SIG-M5 (cell line): ENCODE data around the gene SPG7.
A peak's percentile ranks its signal among the peaks of the same experiment; 100 is the strongest.

Experiments used
- DNase-seq: peaks from one replicate; lab custom pipeline; 2025; lab: John Stamatoyannopoulos, UW

SPG7 gene

DNA sequence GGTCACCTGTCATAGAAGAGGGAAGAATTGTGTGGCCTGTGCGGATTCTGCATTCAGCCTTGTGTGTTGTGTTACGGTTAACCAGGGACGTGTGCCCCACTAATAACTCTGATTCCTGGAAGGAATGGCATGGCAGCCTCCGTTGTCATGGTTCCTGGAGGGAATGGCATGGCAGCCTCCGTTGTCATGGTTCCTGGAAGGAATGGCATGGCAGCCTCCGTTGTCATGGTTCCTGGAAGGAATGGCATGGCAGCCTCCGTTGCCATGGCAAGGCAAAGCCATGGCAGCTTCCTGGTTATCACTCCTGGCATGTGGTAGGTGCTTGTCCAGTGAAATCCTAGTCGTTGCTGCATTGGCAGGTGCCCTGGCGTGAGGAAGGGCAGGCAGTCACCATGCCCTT, 8.9 kb downstream of the SPG7 start:
- DNase-seq = no peak

DNA sequence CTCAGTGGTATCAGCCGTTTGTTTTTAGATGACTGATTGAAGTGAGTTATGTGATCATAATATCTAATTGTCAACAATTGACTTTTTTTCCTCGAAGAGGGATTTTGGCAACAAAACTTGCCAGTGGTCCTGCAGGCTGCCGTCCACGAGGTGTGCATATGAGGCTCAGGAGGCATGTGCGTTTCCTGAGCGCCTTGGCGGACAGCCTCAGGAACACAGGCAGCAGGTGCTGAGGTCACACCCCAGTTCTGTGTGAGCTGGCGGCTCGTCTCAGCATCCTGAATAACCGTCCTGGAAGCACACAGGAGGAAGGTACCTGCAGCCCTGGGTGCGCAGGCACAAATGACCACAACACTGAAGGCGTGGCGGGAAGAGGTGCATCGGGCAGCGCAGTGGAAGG, 11.7 kb downstream of the SPG7 start:
- DNase-seq = no peak

DNA sequence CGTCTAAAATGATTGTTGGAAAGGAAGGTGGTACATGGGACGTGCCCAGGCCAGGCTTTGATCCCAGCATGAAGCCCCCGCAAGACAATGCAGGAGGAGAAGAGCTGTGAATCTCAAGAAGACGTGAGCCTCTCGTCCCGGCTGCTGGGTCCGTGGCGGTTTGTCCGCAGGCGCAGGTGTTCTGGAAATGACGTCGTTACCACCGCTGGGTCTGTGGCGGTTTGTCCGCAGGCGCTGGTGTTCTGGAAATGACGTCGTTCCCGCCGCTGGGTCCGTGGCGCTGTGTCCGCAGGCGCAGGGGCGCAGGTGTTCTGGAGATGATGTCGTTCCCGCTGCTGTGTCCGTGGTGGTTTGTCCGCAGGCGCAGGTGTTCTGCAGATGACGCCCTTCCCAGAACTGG, 14.1 kb downstream of the SPG7 start:
- DNase-seq = no peak

DNA sequence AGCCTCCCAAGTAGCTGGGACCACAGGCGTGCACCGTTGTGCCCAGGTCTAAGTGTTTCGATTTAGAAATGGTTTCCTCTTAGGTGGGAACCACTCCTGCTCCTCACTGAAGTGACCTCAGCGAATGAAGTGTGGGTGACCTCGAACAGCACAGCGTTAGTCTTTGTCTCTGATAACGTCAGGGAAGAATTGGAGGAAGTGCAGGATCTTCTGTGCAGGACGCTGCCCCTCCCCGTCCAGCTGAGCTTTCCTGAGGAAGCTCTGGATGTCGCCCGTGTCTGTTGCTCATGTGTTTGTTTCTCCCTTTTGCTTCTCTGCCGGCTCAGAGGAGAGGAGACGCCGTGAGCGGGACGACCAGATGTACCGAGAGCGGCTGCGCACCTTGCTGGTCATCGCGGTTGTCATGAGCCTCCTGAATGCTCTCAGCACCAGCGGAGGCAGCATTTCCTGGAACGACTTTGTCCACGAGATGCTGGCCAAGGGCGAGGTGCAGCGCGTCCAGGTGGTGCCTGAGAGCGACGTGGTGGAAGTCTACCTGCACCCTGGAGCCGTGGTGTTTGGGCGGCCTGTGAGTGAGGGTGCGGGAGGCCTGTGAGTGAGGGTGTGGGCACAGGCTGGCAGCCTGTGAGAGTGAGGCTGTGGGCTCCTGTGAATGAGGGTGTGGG, 15.6 kb downstream of the SPG7 start:
- no peak for DNase-seq

DNA sequence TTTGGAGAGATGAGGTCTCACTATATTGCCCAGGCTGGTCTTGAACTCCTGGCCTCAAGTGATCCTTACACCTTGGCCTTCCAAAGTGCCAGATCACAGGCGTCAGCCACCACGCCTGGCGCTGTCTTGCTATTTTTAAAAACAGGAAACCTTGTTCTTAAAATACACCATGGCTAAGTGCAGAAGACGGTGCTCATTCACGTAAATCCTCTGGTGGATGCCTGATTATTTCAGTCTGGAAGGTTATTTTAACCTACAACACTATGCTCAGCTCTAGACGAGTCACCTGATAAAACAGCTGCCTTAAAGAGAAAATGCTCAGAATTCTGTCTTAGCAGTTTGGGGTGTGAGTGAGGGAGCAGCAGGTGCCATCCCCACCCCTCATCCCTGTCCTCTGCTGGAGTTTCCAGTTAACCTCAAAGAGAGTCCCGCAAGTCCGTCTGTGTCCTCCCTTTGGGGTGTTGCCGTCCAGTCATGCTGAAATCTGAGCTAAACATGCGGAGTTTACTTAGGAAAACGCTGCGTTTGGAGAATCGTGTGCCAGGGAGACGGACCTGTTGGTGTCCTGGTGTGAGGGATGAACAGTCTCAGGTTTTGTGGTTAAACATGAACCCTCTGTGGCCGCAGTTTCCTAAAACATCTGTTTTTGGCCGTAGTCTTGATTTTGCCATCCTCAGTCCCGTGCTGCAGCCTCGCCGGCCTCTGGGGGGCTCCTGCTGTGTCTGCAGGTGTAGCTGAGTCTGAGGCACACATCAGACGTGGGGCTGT, 17.1 kb downstream of the SPG7 start:
- no peak for DNase-seq

DNA sequence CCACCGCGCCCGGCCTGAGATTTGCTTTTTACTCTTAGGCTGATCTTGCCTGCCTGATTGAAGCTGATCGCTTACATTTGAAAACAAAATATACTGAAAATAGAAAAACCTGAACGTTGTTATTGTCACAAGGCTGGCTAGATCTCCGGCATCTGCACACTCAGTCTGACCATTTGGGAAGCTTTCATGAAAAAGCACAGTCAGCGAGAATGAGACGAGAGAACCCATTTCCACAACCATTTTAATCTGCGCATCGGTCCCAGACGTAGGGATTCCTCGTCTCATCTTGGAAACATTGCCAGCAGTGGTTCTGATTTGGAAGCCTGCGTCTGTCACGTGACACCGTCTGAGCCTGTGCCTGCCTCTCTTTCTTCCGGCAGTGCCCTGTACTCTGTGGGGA, 20.9 kb downstream of the SPG7 start:
- no peak for DNase-seq

DNA sequence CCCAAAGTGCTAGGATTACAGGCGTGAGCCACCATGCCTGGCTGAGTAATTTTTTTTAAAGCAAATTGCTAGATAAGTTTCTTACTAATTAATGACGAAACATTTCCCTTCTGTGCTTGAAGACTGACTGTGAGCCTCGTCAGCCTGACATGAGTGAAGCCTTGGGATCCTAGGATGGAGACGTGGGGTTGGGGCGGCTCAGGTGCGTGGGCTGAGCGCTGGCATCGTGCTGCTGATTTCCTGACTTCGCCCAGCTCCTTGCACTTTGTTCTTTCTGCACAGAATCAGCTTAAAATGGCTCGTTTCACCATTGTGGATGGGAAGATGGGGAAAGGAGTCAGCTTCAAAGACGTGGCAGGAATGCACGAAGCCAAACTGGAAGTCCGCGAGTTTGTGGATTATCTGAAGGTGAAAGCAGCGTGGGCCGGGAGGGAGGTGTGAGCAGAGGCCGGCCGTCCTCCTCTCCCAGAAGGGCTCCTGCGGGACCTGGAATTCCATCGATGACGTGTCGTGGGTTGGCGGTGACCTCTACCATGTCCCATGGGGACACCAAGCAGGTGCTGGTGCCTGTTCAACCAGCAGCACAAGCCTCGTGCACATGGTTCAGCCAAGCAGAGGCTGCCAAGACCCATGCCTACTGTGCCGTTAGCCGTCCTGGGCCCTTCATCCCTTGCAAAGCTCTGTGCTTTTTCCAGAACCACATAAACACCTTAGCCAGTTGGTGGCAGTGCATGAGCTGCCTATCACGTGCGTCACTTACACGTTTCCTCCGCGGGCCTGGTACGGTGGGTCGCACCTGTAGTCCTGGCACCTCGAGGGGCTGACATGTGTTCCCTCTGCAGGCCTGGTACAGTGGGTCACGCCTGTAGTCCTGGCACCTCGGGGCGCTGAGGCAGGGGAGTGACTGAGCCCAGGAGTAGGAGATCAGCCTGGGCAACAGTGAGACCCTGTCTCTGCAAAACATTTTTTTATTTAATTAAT, 22.5 kb downstream of the SPG7 start:
- DNase-seq = no peak

DNA sequence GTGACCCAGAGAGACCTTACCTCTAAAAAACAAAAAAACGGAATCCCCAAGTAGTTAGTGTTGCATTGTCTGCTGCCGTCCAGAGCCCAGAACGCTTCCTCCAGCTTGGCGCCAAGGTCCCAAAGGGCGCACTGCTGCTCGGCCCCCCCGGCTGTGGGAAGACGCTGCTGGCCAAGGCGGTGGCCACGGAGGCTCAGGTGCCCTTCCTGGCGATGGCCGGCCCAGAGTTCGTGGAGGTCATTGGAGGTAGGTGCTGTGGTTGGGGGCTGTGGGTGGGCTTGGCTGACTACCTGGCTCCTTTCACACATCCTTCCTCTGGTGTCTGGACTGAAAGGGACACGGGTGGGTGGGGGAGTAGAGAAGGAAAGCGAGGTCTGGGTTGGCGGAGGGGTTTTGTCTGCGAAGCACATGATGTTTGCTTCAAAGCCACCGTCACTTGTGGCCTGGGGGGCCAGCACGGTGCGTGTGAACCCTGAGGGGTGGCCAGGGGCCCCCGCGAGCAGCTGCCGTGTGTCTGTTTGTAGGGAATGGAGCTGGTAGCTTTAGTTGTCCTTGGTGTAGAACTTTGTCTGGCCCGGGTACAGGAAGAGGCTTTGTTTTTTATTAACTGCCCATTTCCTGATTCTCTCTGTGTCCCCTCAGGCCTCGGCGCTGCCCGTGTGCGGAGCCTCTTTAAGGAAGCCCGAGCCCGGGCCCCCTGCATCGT, 23.8 kb downstream of the SPG7 start:
- DNase-seq = no peak

DNA sequence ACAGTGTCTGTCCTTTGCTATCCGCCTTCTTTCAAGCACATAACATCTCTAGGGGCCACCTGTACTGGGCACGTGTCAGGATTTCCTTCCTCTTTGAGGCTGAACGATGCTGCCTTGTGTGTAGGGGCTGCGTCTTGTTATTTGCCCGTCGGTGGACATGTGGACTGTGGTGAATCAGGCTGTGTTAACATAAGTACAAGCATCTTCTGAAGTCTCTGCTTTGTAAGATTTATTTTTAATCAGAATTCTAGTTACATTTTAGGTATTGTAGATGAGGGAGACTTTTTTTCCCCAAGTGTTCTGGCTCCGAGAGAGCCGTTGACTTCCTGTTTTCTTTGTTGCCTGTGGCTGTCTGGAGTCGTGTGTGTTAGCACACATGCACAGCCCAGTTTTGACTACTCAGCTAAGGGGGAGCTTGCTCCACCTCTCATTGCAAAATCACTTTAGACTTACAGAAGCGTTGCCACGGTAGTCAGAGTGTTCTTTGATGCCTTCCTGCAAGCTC, 26.1 kb downstream of the SPG7 start:
- peak; percentile 88 for DNase-seq

DNA sequence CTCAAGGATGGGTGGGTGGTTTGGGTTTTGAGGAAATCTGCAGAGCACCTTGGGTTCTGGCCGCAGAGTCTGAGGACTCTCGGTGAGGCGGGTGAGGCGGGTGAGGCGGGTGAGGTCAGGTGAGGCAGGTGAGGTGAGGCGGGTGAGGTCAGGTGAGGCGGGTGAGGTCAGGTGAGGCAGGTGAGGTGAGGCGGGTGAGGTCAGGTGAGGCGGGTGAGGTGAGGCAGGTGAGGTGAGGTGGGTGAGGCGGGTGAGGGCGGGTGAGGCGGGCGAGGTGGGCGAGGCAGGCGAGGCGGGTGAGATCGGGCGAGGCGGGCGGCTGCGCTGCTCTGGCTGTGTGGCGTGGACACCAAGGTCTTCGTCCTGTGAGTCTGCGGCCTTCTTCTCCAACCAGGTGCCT, 28.2 kb downstream of the SPG7 start:
- no peak for DNase-seq

DNA sequence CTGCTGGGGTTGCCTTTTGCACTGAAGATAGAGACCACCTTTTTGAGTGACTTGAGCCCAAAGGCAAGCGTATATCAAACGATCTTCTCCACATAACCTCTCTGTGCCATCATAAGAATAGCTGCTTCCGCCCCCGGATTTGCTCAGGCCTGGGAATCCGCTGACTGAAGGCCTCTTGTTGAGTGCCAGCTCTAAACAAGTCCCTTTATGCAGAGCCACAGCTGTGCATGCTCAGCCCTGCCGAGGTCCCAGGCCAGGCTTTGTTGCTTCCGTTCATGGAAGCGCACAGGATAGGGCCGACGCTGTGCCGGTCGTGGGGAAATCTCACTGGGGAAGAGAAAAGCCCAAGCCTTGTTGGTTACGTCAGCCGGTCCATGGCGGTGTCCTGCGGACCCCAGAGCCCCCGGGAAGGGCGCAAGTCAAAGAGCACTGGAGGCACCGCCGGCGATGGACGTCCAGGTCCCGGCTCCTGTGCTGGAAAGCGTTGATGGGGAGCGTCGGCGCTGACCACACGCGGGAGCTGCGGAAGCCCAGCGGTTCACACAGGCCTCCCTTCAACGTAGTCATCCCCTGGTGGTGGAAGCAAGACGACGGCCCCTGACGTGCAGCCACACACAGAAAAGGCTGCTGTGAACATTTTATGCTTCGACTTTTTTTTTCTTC, 28.8 kb downstream of the SPG7 start:
- no peak for DNase-seq

DNA sequence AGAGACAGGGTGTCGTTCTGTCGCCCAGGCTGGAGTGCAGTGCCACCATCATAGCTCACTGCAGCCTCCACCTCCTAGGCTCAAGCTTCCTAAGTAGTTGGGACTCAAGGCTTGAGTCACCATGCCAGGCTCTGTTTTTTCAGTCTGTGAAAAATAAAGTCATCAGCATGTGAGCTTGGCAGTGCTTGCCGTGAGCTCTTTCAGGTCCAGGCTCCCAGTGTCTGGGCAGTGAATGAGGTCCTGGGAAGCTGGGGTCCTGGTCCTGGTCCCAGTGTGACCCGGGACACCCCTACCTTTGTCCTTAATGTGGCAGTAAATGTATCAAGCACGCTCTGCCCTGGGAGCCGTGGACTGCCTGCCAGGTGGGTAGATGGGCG, 29.3 kb downstream of the SPG7 start:
- no peak for DNase-seq

DNA sequence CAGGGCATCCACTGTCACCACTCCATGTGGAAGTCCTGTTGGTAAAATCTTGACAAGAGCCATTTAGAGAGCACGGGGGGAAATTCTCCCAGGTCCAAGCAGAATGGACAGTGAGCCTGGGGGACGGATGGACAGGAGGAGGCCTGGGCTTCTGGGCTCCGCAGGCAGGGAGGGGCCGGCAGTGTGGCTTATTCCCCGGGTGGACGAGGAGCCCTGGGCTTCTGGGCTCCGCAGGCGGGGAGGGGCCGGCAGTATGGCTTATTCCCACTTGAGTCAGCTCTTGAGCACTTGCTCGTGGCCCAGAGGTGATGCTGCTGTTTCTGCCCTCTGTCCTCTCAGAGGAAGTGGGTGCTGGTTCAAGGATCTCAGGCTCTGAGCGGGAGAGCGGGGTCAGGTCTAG, 30.1 kb downstream of the SPG7 start:
- DNase-seq = no peak

DNA sequence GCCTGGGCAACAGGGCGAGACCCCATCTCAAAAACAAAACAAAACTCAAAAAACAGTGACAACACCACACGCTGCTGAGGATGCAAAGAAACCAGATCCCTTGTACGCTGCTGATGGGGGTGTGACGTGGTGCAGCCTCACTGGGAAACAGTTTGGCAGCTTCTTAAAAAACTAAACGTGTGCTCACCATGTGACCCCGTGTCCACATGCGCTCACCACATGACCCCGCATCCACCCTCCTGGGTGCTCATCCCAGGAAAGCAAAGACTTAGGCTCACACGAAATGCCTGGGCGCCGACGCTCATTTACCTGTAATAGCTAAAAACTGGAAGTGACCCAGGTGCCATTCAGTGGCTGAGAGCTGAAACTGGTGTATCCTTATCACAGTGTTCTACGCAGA, 32.4 kb downstream of the SPG7 start:
- no peak for DNase-seq

DNA sequence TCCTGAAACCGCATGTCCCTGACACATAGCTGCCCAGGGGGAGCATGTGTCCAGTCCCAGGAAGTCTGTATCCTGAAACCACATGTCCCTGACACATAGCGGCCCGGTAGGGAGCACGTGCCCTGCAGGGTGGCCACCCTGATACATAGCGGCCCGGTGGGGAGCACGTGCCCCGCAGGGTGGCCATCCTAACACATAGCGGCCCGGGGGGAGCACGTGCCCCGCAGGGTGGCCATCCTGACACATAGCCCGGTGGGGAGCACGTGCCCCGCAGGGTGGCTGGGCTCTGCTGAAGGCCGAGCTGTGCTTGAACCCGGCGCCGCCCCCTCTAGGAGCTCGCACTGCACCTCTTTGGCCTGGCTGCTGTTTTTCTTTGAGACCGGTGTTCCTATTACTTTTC, 33.6 kb downstream of the SPG7 start:
- no peak for DNase-seq

DNA sequence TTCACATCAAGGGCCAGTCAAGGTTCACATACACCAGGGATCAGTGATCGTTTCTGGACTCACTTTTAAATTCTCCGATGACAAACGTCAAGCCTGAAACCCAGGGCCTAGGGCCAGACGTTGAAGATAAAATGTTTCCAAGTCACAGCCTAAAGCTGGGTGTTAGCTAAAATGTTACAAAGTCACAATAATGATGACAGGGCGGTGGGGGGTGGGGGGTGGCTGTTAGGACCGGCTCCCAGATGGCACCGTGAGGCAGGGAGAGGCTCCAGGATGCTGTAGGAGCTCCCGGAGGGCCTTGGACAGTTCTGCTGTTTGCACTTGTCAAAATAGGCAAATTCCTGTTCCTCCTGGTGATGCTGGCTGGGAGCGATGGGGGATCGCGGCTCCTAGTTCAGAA, 35.9 kb downstream of the SPG7 start:
- DNase-seq = no peak

DNA sequence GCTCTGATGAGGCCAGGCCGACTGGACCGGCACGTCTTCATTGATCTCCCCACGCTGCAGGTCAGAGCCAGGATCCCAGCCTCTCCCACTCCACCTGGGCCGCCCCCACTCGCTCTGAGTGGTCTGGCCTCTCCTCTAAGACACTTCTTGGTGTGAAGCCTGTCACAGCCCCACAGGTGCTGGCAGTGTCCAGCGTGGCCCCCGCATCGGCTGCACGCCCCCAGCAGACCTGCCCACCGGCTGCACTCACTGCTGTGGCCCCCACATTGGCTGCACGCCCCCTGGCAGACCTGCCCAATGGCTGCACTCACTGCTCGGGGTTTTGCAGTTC, 36.5 kb downstream of the SPG7 start:
- DNase-seq = no peak

DNA sequence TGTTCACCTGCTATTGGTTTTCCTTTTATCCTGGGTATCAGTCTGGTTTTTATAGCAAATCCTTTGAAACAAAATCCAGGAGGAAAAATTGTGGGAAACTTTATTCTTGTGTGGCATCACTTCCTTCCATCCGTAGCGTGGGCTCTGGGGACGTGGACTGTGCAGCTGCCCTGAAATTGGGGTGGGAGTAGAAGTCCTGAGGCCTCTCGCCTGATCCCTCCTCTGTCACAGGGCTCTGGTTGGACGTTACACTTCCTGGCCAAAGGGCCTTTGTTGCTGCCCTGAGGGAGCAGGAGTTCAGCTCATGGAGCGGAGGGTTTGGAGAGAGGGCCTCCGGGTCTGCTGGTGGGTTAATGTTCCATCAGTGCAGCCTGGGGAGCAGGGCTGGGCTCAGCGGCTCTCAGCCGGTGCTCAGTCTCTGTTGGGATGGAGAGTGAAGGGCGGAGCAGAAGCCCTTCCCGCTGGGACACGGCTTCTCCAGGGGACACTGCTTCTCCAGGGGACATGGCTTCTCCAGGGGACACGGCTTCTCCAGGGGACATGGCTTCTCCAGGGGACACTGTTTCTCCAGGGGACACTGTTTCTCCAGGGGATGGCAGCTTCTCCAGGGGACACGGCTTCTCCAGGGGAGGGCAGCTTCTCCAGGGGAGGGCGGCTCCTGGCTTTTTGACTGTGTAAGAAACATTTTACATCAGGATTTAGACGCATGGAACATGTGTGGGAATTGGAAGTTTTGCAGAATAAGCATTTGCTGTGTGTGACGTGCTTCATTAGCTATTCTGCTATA, 37.0 kb downstream of the SPG7 start:
- DNase-seq = no peak

DNA sequence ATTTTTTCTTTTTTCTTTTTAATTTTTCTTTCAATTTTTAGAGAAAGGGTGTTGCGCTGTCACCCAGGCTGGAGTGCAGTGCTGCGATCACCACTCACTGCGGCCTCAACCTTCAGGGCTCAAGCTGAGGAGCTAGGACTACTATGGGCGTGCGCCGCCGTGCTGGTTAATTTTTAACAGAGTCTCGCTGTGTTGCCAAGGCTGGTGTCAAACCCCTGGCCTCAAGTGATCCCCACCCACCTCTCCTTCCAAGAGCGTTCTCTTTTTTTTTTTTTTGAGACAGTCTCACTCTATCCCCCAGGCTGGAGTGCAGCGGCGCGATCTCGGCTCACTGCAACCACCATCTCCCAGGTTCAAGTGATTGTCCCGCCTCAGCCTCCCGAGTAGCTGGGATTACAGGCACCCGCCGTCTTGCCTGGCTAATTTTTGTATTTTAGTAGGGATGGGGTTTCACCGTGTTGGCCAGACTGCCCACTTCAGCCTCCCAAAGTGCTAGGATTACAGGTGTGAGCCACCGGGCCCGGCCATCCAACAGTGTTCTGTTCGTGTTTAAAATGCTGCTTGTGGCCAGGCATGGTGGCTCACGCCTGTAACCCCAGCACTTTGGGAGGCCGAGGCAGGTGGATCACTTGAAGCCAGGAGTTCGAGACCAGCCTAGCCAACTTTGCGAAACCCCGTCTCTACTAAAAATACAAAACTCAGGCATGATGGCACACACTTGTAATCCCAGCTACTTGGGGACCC, 37.8 kb downstream of the SPG7 start:
- DNase-seq = no peak

DNA sequence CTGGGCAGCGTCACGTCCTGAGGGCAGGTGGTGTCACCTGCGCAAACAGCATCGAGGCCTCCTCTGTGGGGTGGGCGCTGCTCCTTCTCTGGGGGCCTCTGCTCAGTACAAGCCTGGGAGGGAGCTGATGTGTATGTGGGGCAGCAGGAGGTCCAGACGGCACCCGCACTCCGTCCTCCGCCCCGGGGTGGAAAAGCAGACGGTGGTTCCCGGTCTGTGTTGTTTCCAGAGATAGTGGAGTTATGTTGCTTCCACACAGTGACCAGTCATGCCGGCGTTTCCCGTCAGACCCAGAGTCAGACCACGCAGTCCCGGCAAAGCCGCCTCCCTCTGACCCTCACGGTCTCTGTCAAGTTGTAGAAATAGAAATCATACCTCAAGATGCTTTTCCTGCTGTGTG, 38.6 kb downstream of the SPG7 start:
- no peak for DNase-seq
